Measurements from ENCODE around the gene CLBA1. TPM values are rescaled to one million over a fixed set of nuclear protein-coding genes. Genes with fewer than 3 reads are reported as not detected.

The CLBA1 gene
- total RNA-seq, 1 experiment from 2014 or later, result 14.8 TPM

GRCh38 chr14:105039458-105040205 is 54.0 kb downstream of the CLBA1 start:
- CTCF ChIA-PET, result no interaction called here
- no peaks in the 10 kb centered on the region for H4K20me1 ChIP-seq (ENCODE audit: insufficient read depth)
- H3K9me2 ChIP-seq (ENCODE audit: insufficient read depth), result no peaks in the 10 kb centered on the region
- POLR2A ChIA-PET, result no interaction called here
- H3K36me3 ChIP-seq (ENCODE audit: control insufficient read depth in 1 of 2, insufficient read depth in 2 of 2, low read length in 2 of 2), result no peaks in the 10 kb centered on the region
- H3K9me3 ChIP-seq (ENCODE audit: control insufficient read depth in 1 of 2, insufficient read depth in 1 of 2, low read depth in 1 of 2, low read length in 2 of 2), result no peaks in the 10 kb centered on the region
- no peaks in the 10 kb centered on the region for H3K79me2 ChIP-seq (ENCODE audit: insufficient read depth, low read length)
- RAD21 ChIA-PET (ENCODE audit: low non-redundant PET in 1 of 2, low total read pairs in 2 of 2, uncharacterized antibody in 2 of 2, unreplicated experiment in 2 of 2), result no interaction called here
- H3K4me3 ChIP-seq (replicated peaks in 1 of 2; ENCODE audit: low read depth in 1 of 2, low read length in 2 of 2), result no peak overlapping the region
- no peak overlapping the region for H3K9ac ChIP-seq (ENCODE audit: low read length)
- peaks cover 0 to 11% of the 10 kb centered on the region in 2 experiments; a peak in 2 of 4 replicates for H3K4me1 ChIP-seq (ENCODE audit: control insufficient read depth in 1 of 2, insufficient read depth in 2 of 2, low read length in 2 of 2)
- no peaks in the 10 kb centered on the region for H3K27me3 ChIP-seq (ENCODE audit: insufficient read depth, low read length)
- H2AFZ ChIP-seq (ENCODE audit: low read depth, low read length, poor library complexity, severe bottlenecking), result no peak overlapping the region
- no peak overlapping the region for H3K4me2 ChIP-seq (ENCODE audit: low read length)
- ATAC-seq (no peak), DNase-seq (ENCODE audit: low read depth, low spot score) (no peak)
- intact Hi-C loops (cut with micrococcal nuclease), result no loop called here
- TF ChIP-seq FOSL1 (IDR thresholded peaks at IDR 0.05; ENCODE audit: low read depth) (no peak), MAX (IDR thresholded peaks at IDR 0.05) (no peak), EZH2phosphoT487 (IDR thresholded peaks at IDR 0.05; ENCODE audit: borderline replicate concordance) (no peak), CBX3 (IDR thresholded peaks at IDR 0.05; ENCODE audit: low read depth) (no peak), JUND (IDR thresholded peaks at IDR 0.05) (no peak), REST (IDR thresholded peaks at IDR 0.05; ENCODE audit: low read depth) (no peak)
- no TSS peak for BruUV-seq (replicated peaks)
- no peak overlapping the region for H3K27ac ChIP-seq (ENCODE audit: low read depth, low read length)

Measured in HCT116 (cell line).